GM12873 (cell line): ENCODE measurements around the gene XYLT2.

Experiments
- TF ChIP-seq, protein P1 (sequence below): IDR thresholded peaks from 2 replicates; pipeline ENCODE4 v1.5.1; 2012; ENCODE audit warnings: low read depth, mild to moderate bottlenecking, moderate library complexity, low read length, control low read depth; ENCODE audit not compliant: insufficient read depth; ENCODE audit errors: missing control alignments

XYLT2 gene

DNA sequence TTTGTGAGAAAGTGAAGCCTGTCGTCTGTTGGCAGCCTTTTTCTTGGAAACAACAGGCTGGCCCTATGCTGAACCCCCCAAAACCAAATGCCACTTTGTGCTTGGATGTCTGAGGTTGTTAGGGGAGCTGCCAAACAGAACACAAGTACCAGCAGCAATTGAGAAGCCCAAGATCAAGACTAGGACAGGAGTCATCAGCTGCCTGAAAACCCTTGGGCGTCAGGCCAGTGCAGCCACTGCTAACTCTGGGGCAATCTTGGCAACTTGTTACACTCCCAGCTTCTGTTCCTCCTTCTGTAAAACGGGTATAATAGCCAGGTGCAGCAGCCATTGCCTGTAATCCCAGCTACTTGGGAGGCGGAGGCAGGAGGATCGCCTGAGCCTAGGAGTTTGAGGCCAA lies 60.7 kb downstream of the XYLT2 start:
- TF ChIP-seq, protein P1, sequence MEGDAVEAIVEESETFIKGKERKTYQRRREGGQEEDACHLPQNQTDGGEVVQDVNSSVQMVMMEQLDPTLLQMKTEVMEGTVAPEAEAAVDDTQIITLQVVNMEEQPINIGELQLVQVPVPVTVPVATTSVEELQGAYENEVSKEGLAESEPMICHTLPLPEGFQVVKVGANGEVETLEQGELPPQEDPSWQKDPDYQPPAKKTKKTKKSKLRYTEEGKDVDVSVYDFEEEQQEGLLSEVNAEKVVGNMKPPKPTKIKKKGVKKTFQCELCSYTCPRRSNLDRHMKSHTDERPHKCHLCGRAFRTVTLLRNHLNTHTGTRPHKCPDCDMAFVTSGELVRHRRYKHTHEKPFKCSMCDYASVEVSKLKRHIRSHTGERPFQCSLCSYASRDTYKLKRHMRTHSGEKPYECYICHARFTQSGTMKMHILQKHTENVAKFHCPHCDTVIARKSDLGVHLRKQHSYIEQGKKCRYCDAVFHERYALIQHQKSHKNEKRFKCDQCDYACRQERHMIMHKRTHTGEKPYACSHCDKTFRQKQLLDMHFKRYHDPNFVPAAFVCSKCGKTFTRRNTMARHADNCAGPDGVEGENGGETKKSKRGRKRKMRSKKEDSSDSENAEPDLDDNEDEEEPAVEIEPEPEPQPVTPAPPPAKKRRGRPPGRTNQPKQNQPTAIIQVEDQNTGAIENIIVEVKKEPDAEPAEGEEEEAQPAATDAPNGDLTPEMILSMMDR, result no peak

DNA sequence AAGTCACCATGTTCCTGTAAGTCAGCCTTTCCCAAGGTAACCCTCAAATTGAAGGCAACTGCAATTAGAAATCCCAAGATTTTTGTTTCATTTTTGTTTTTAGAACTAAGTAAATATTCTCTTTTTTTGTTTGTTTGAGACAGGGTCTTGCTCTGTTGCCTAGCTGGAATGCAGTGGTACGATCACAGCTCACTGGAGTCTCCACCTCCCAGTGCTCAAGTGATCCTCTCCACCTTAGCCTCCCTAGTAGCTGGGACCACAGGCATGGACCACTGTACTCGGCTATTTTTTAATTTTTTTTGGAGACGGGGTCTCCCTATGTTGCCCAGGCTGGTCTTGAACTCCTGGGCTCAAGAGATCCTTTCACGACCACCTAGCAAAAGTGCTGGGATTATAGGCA lies 62.0 kb downstream of the XYLT2 start:
- TF ChIP-seq, protein P1, result no peak
